HS-27A (cell line): ENCODE measurements around the gene RAB10.
"Not testable (repeated sequence)": the region's sequence is repeated elsewhere in the genome, so short reads cannot be mapped to it uniquely, and the experiment has no call there.

ENCODE experiments used
- DNase-seq: peaks from one replicate; pipeline ENCODE4 v3.0.0-alpha.2; 2012; ENCODE audit warnings: low read depth, missing footprints

The RAB10 gene

DNA sequence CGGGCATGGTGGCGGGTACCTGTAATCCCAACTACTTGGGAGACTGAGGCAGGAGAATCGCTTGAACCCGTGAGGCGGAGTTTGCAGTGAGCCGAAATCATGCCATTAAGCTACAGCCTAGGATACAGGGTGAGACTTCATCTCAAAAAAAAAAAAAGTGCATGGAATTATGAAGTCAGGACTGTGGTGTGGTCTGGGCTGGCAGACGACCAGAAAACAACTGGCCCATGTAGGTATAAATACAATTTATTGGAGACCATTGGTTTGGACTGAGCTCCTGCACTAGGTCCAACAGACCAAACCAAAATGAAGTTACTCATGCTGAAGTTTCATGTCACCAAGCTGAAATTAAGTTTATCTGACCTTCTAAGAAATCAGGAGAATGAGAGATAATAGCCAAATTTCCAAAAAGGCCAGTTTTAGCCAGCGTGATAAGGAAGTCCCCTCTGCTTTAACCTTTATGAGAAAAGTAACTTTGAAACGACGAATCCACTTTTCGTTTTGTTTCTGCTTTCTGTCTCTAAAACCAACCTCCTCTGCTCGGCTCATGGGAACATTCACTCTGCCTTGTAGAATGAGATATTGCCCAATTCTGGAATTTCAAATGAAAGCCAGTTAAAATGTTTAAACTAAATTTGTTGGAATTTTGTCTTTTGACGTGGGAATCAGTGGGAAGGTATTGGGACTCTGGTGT lies 17.7 kb upstream of the RAB10 start:
- DNase-seq: no peak

DNA sequence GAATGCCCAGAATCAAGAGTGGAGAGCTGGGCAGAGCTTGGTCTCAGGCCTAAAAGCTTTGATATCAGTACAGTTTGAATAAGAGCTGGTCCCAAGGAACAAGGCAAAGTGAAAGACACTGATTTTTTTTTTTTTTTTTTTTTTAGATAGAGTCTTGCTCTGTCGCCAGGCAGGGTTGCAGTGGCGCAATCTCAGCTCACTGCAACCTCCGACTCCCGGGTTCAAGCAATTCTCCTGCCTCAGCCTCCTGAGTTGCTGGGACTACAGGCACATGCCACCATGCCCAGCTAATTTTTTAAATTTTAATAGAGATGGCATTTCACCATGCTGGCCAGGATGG lies 17.2 kb upstream of the RAB10 start:
- not testable (repeated sequence) for DNase-seq

DNA sequence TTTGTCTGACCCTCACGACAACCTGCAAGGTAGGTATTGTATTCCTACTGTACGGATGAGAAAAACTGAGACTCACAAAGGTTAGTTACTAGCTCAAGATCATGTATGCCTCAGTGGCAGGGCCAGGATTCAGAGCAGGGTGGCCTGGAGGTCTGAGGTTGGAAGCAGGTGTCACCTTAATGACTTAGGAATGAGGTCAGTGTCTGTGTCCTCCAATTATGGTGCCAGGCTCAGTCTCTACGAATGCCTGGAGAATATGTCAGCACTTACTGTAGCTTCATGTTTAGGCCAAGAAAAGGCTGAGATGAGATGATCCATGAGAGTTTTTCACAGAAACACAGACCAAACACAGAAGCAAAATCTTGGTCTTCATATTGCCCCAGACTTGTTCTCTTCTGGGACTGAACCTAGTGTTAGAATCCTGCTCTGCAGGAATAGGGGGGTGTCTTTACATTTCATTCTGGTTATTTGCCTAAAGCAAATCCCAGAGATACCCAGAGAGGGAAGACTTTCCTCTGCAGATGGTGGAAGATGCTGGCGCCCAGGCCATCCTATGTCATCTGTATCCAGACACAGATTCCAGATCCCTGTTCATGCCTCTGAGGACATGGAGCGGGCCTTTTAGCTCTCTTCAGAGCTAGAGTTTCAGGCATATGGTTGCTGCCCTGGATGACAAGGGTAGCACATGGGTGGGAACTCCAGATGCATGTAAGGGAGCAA lies 16.3 kb upstream of the RAB10 start:
- no peak for DNase-seq

DNA sequence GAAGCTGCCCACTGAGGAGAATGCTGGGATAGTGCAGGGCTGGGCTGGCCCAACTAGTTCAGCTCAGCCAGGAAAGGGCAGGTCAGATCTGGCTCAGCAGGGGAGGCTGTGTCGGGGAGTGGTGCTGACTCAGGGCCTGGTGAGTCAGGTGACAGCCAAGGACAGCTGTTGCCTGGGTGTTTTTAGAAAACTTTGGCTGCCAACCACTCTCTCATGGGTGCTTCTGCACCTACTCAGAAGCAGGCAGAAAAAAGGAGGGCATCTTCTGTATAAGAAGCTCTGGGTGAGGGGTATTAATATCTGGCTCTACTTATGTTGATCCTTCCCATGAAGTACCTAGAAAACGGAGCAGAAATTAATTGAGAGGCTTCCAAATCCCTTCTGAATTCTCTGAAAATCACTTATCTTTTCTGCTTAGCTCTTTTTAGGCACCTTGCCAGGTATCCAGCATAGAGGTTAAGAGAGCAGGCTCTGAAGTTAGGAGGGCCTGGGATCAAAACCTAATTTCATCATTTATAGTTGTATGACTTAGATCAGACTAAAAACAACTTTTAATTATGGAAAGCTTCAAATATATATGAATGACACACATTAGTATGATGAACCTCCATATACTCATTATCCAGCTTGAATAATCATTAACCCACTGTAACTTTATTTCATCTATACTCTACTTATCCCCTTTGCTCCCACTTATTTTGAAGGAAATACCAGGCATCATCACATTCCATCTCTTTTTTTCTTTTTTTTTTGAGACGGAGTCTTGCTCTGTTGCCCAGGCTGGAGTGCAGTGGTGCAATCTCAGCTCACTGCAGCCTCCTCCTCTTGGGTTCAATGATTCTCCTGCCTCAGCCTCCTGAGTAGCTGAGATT lies 15.5 kb upstream of the RAB10 start:
- peak; percentile 49 for DNase-seq

DNA sequence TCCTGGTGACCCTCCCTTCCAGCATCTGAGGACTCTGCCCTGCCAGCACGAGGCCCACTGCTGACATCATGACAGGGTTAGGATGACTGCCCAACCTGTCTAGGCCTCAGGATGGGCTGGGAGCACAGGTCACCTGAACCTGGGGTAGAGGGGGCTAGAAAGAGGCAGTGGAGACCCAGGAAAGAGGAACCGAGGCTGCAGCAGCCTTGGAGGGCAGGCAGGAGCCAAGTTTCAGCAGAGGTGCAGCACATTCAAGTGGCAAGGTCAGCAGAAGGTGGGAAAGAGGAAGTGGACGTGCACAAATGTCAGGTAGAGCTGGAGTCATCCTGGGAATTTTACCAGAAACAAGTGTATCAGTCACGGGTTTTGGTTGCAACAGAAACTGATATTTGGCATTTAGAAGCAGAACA lies 13.6 kb upstream of the RAB10 start:
- DNase-seq: no peak

DNA sequence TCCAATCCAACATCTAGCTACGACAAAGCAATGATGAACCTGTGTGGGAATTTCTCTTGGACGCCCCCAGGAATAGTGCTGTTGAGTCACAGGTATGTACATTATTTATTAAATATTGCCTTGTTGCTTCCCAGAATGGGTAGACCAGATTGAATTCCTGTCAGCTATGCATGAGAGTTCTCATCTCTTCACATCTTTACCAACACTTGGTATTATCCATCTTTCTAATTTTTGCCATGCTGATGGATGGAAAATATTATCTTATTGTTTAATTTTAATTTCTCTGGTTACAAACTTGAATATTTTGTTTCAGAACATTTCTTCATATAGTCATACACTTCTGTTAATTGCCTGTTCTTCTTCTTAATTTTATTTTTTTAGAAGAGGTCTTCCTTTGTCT lies 9.6 kb upstream of the RAB10 start:
- no peak for DNase-seq

DNA sequence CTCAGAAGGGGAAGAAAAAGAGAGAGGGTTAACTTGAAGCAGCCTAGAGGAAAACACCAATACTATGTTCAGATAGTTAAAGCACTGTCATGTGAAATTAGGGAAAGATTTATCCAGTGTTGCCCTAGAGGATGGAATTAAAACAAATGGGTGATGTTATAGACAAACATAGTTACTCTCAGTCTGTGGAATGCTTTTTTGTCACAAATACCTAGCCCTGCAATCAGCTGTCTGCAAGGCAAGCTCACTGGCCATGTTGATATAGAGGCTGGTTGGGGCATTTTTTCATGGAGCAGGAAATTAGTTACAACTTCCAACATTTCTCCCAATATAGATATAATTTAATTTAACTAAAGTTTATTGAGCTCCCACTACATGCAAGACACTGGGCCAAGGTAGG lies 8.4 kb upstream of the RAB10 start:
- no peak for DNase-seq

DNA sequence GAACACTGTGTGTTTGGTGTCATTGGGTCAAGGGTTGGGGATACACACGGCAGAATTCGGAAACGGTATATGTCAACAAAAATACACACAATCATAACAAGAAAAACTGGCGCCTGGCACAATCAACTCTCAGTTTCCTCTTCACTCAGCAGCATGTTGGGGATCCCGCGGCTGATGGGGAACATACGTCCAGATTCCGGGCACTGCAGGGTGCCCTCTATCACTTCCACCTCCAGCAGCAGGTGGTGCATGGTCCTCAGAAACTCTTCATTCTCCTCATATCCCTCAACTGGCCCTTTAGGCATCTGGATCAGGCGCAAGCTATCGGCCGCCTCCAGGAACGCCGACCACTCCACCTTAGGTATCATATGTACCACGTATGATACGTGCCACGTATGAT lies 5.8 kb upstream of the RAB10 start:
- not testable (repeated sequence) for DNase-seq

DNA sequence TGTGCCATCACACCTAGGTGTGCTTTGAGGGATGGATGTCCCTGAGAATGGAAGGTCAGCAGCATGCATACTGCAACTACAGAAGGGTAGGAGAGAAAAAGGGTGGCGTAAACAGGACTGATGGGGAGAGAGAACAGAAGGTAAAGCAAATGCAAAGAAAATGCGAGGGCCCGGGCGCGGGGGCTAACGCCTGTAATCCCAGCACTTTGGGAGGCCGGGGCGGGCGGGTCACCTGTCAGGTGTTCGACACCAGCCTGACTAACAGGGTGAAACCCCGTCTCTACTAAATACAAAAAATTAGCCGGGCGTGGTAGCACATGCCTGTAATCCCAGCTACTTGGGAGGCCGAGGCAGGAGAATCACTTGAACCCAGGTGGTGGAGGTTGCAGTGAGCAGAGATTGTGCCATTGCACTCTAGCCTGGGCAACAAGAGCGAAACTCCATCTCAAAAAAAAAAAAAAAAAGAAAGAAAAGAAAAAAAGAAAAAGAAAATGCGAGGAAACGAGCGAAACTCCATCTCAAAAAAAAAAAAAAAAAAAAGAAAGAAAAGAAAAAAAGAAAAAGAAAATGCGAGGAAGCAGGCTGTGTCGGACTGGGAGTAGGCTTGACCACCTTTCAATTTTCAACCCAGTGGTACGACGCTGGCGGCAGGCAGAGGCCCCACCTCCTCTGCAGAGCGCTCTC lies 1.2 kb upstream of the RAB10 start:
- not testable (repeated sequence) for DNase-seq

DNA sequence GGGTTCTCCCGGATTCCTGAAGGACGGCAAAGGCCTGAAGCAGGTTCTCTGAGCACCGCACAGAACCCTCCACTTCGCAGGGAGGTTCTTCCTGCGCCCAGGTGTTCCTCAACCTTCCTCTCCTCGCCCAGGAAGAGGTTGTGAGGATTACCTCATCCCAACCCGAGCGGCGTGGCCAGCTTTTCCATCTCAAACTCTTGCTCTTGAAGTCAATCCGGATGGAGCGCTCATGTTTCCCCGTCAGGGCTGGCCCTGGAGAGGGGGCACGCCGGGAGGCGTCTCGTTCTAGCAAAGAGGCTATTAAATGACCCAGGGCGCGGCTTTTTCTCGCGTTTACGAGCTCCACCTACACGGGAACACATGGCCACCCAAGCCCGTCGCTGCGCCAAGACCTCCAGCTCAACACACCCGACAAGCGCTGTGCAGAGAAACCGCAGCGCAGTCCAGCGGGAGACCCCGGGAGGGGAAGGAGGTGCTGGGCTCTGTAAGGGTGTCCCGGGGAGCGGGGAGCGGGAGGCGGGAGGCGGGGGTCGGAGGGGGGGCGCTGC lies 540 bp upstream of the RAB10 start:
- DNase-seq: peak; percentile 74

DNA sequence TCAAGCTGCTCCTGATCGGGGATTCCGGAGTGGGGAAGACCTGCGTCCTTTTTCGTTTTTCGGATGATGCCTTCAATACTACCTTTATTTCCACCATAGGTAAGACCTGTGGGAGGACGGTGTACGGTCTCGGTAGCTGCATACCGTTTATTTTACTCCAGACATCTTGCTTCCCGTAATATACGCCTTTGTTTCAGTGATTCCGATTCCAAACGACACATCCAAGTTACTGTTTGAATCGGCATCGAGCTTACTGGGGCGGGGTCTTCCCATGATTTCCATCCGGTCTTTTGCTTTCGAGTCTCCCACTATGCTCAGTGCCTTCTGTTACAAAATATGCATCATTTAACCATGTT lies 731 bp downstream of the RAB10 start:
- no peak for DNase-seq

DNA sequence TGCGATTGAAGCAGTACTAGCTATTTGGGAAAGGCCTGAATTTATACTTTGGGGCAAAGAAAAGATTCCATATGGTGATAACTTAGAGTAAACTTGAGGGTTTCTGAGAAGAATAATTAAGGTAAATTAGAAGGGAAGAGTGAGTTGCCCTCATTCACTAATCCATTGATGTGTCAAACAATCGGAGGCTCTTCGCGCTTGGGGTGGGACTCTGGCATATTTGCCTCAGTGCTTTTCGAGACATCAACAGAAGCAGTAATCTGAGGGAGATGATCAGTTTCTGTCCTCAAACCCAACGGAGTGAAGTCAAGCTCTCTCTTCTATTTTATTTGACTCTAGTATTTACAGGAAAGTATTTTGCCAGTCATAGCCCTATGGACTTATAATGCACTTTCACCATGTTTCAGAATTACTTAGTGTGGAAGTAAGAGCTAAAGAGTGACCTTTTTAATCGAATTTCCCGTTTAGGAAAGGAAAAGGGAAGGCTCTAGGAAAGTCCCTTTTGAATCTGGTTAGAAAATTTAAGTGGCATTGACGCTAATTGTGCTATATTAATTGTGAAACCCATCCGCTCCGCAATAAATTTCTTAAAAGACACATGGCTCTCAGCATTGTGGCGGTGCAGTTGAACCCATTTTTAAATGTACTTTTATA lies 1.3 kb downstream of the RAB10 start:
- DNase-seq: no peak

DNA sequence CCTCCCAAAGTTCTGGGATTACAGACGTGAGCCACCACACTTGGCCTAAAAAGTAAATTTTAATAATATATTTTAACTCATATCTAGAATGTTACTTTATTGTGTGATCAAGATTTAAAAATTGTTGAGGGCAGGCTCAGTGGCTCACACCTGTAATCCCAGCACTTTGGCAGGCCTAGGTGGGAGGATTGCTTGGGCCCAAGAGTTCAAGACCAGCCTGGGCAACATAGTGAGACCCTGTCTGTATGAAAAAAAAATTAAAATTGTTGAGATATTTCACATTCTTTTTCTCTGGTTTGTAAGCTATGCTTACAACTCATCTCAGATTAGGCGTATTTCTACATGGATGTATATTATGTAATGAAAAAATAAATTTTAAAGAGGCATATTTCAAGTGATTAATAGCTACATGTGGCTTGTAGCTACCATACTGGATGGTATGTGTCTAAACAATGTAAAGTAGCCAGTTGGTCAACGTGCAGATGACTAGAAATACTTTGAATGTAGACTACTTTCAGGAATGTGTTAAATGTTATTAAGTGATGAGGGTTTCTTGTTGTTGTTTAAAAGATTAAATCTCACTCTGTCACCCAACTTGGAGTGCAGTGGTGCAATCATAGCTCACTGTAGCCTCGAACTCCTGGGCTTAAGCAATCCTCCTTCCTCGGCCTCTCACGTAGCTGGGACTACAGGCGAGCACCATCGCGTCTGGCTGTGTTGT lies 5.9 kb downstream of the RAB10 start:
- no peak for DNase-seq

DNA sequence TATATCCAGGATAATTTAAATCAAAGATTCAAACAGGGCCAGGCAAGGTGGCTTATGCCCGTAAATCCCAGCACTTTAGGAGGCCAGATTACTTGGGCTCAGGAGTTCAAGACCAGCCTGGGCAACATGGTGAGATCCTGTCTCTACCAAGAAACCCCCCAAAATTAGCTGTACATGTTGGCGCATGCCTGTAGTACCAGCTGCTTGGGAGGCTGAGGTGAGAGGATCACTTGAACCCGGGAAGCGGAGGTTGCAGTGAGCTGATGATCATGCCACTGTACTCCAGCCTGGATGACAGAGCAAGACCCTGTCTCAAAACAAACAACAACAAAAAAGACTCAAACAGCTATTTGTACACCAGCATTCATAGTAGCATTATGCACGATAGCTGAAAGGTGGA lies 9.2 kb downstream of the RAB10 start:
- DNase-seq: no peak

DNA sequence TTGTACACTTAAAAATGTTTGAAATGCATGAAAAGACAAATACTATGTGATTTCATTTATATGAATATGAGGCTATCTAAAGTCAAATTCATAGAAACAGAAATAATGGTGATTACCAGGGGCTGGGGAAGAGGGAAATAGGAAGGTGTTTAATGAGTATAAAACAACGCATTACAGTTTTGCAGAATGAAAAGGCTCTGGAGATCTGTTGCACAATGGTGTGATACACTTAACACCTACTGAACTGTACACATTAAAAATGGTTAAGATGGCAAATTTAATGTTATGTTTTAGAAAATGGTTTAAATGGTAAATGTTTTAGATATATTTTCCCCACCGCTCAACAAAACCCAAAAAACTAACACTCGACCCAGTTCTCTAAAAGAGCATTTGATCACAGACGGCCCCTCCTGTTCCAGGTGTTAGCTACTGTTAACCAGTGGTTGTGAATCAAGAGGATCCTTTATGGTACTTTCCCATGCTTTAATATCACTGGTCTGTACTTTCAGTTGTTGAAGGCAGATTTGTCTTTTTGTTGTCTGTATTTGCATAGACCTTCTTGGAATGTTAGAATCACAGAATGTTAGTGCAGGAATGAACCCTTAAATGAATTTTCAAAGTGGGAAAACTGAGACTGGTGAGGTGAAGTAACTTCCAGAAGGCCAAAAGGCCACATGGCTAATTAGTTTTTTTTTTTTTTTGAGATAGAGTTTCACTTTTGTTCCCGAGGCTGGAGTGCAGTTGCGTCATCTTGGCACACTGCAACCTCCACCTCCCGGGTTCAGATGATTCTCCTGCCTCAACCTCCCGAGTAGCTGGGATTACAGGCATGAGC lies 10.2 kb downstream of the RAB10 start:
- no peak for DNase-seq

DNA sequence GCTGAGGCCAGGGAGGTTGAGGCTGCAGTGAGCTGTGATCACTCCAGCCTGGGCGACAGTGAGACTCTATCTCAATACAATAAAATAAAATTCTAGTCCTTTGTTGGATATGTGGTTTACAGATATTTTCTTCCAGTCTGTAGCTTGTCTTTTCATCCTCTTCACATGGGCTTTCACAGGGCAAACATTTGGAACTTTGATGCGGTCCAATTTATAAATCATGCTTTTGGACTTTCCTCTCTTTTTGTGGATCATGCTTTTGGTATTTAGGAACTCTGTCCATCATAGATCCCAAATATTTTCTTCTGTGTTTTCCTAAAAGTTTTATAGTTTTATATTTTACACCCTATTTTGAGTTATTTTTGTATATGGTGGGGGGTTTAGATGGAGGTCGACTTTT lies 14.9 kb downstream of the RAB10 start:
- DNase-seq: no peak

DNA sequence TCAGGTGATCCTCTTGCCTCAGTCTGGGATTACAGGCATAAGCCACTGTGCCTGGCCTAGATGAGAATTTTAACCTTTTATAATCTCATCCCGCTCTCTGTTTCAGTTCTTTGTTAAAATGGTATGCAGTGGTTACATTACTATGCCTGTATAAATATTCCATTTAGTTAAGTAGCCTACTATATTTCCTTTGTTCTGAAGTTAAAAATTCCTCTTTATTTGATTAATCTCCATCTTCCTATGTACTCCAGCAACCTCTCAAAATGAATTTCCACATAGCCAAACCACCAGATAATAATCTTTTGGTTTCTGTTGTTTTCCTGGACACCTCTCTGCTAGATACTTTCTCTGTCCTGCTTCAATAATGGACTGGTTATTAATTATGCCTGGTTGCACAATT lies 15.8 kb downstream of the RAB10 start:
- DNase-seq: no peak

DNA sequence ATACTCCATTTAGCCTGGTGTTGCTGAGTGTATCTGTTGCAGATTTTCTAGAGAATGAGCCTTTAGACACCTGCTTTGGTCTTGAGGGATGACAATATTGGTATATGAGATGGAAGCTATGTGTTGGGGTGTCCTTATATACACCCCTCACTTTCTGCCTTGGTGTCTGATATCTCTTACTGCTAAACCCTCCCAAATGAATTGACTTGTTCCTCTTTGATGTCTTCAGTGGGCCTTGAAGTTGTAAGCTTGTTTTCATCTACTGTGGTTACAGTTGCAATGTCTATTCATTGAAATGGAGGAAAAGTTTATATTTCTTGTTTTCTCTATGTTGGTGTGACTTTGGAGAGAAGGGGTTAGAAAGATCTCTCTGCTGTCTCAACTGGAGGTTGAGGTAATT lies 18.9 kb downstream of the RAB10 start:
- DNase-seq: no peak

DNA sequence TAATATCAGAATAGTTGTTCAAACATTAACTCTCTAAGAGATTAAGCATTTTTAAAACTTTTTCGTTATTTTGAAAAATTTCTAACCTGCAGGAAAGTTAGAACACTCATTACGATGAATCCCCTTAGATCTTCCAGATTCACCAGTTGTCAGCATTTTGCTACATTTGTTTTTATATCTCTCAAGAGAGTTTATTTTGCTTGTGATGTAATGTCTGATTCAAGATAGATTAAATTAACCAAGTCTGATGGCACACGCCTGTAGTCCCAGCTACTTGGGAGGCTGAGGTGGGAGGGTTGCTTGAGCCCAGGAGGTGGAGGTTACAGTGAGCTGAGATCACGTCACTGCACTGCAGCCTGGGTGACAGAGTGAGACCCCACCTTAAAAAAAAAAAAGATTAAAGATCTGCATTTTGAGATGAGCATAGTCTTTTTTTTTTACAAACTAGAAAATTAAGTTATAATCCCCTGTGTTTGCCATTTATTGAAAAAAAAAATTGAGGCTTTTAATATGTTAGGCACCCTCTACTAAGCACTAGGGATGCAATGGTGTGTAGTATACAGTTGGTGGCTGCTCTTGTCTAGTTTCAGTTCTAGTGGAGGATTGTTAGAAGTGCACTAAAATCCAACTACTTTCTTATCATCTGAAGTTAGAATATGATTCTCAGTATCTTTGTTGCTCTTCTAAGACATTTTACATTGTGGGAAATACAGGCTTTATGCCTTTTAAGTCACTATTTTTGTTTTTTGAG lies 20.9 kb downstream of the RAB10 start:
- no peak for DNase-seq
